IMR-90 (cell line): ENCODE measurements around the gene TFAM. TPM values are rescaled to one million over a fixed set of nuclear protein-coding genes. Genes with fewer than 3 reads are reported as not detected.

Experiments
- ATAC-seq: fragments of 200-7000 bp; cut with Tn5 transposase; 2 replicates; pipeline ENCODE4 v1.9.1; 2020; ENCODE audit warnings: low read depth, mild to moderate bottlenecking, moderate library complexity
- BruUV-seq: library from RNA; stranded (reverse); fragments of 400-500 nt; replicated peaks from 2 replicates; lab custom pipeline; 2021; lab: Mats Ljungman, UMichigan
- CTCF ChIA-PET: fragments of 300-600 bp; formaldehyde crosslinking; extraction: SDS; loops from one replicate; lab custom pipeline; 2021; ENCODE audit warnings: antibody characterized with exemption; lab: Yijun Ruan, JAX
- POLR2A ChIA-PET: fragments of 300-600 bp; sonication (Branson Sonifier 250); formaldehyde crosslinking; loops from one replicate; lab custom pipeline; 2022; ENCODE audit warnings: antibody characterized with exemption; ENCODE audit not compliant: unreplicated experiment; lab: Charles Lee
- DNase-seq: peaks from one replicate; pipeline ENCODE4 v3.0.0; 2013
- H2AFZ ChIP-seq: replicated peaks from 2 replicates; pipeline ENCODE3; 2013; ENCODE audit warnings: low read length, mild to moderate bottlenecking; ENCODE audit not compliant: poor library complexity
- H2AK5ac ChIP-seq: 2 replicates; pipeline ENCODE4 v1.6.1; 2013; ENCODE audit warnings: low read depth, low read length, inconsistent platforms
- H2AK9ac ChIP-seq: replicated peaks from 2 replicates; pipeline ENCODE3; 2013; ENCODE audit warnings: mild to moderate bottlenecking, low read depth, low read length, moderate library complexity; ENCODE audit not compliant: poor library complexity
- H2BK120ac ChIP-seq: 2 replicates; pipeline ENCODE4 v1.6.1; 2013; ENCODE audit warnings: low read depth, low read length, inconsistent platforms
- H2BK15ac ChIP-seq: 3 replicates; pipeline ENCODE4 v1.6.1; 2013; ENCODE audit warnings: low read depth, low read length, inconsistent platforms
- H2BK20ac ChIP-seq: 2 replicates; pipeline ENCODE4 v1.6.1; 2013; ENCODE audit warnings: low read depth, mild to moderate bottlenecking, inconsistent platforms, low read length, moderate library complexity
- H2BK5ac ChIP-seq: 2 replicates; pipeline ENCODE4 v1.6.1; 2013; ENCODE audit warnings: mild to moderate bottlenecking, low read depth, low read length, inconsistent platforms; ENCODE audit not compliant: poor library complexity, severe bottlenecking
- H3K14ac ChIP-seq: replicated peaks from 2 replicates; pipeline ENCODE4 v1.6.1; 2013; ENCODE audit warnings: low read depth, low read length, inconsistent platforms
- H3K18ac ChIP-seq: 2 replicates; pipeline ENCODE4 v1.6.1; 2013; ENCODE audit warnings: low read depth, low read length, control low read depth
- H3K23ac ChIP-seq: 2 replicates; pipeline ENCODE4 v1.6.1; 2013; ENCODE audit warnings: low read depth, low read length, inconsistent platforms
- H3K27ac ChIP-seq: 2 replicates; pipeline ENCODE4 v1.5.1; 2013; ENCODE audit warnings: mild to moderate bottlenecking, control low read depth, low read length; ENCODE audit not compliant: insufficient read depth
- H3K27me3 ChIP-seq: 2 replicates; pipeline ENCODE4 v1.6.1; 2013; ENCODE audit warnings: low read length; ENCODE audit not compliant: control insufficient read depth, insufficient read depth
- H3K36me3 ChIP-seq: 2 replicates; pipeline ENCODE4 v1.6.1; 2013; ENCODE audit warnings: low read length, mixed read lengths; ENCODE audit not compliant: control insufficient read depth, insufficient read depth
- H3K4ac ChIP-seq: 2 replicates; pipeline ENCODE4 v1.6.1; 2013; ENCODE audit warnings: low read depth, low read length, inconsistent platforms
- H3K4me1 ChIP-seq: 2 replicates; pipeline ENCODE4 v1.6.1; 2013; ENCODE audit warnings: low read length, mixed read lengths; ENCODE audit not compliant: control insufficient read depth, insufficient read depth
- H3K4me2 ChIP-seq: 2 replicates; pipeline ENCODE4 v1.6.1; 2013; ENCODE audit warnings: low read depth, mild to moderate bottlenecking, control low read depth, low read length, moderate library complexity
- H3K4me3 ChIP-seq: 2 replicates; pipeline ENCODE4 v1.5.1; 2013; ENCODE audit warnings: low read depth, mild to moderate bottlenecking, control low read depth, low read length, moderate library complexity; ENCODE audit not compliant: insufficient read depth
- H3K56ac ChIP-seq: 2 replicates; pipeline ENCODE4 v1.6.1; 2013; ENCODE audit warnings: low read length, inconsistent platforms; ENCODE audit not compliant: insufficient read depth; ENCODE audit errors: extremely low read depth
- H3K79me1 ChIP-seq, 2 experiments: 2 replicates each; pipeline ENCODE4 v1.6.1; 2013; ENCODE audit warnings: low read length in 2 of 2, inconsistent platforms in 1 of 2, low read depth in 1 of 2
- H3K9ac ChIP-seq: 2 replicates; pipeline ENCODE4 v1.6.1; 2013; ENCODE audit warnings: low read depth, low read length, control low read depth
- H3K9me1 ChIP-seq: 2 replicates; pipeline ENCODE4 v1.6.1; 2013; ENCODE audit warnings: low read length, inconsistent platforms; ENCODE audit not compliant: insufficient read depth
- H3K9me3 ChIP-seq: 2 replicates; pipeline ENCODE4 v1.6.1; 2013; ENCODE audit warnings: low read length; ENCODE audit not compliant: control insufficient read depth, insufficient read depth
- H4K20me1 ChIP-seq: 2 replicates; pipeline ENCODE4 v1.6.1; 2013; ENCODE audit warnings: low read length, inconsistent platforms; ENCODE audit not compliant: insufficient read depth
- H4K5ac ChIP-seq: 2 replicates; pipeline ENCODE4 v1.6.1; 2013; ENCODE audit warnings: mild to moderate bottlenecking, low read depth, low read length, control low read depth
- H4K8ac ChIP-seq, 2 experiments: 2 replicates each; pipeline ENCODE4 v1.6.1; 2013; ENCODE audit warnings: low read depth in 2 of 2, low read length in 2 of 2, control low read depth in 1 of 2, inconsistent platforms in 1 of 2
- H4K91ac ChIP-seq: 2 replicates; pipeline ENCODE4 v1.6.1; 2013; ENCODE audit warnings: low read depth, low read length, inconsistent platforms; ENCODE audit not compliant: insufficient read depth
- CHD1 ChIP-seq: IDR thresholded peaks from 2 replicates; pipeline ENCODE4 v1.6.1; 2012; ENCODE audit warnings: low read depth, low read length, improper control_type of control experiment
- FOS ChIP-seq: fragments of 150-350 bp; IDR thresholded peaks from 2 replicates; pipeline ENCODE4 v1.6.1; 2016; ENCODE audit warnings: low read depth, low read length
- MAFK ChIP-seq: IDR thresholded peaks from 2 replicates; pipeline ENCODE4 v1.6.1; 2012; ENCODE audit warnings: low read depth, low read length, improper control_type of control experiment
- MXI1 ChIP-seq: IDR thresholded peaks from 2 replicates; pipeline ENCODE4 v1.6.1; 2012; ENCODE audit warnings: low read depth, mild to moderate bottlenecking, low read length, moderate library complexity, borderline replicate concordance
- NFE2L2 ChIP-seq: fragments of 150-350 bp; IDR thresholded peaks from 2 replicates; pipeline ENCODE4 v1.6.1; 2016; ENCODE audit warnings: low read depth, mild to moderate bottlenecking, low read length
- WGBS, 2 experiments: methylation state at CpG; one replicate each; pipeline versions ENCODE4 v1.1.5 to v1.1.7; 2013; ENCODE audit warnings: missing lambda C conversion rate in 2 of 2; ENCODE audit not compliant: insufficient read length in 1 of 2; ENCODE audit errors: extremely low coverage in 2 of 2; 5-methylcytosine and 5-hydroxymethylcytosine counted together
- dilution Hi-C: fragments of 300-500 bp; cut with HindIII; formaldehyde crosslinking; loops from one replicate; pipeline ENCODE4 v1.14.3; 2018; ENCODE audit warnings: low sequenced_read_pairs; ENCODE audit not compliant: unreplicated experiment
- in situ Hi-C: fragments of 300-500 bp; cut with MboI; formaldehyde crosslinking; loops from 3 replicates; pipeline ENCODE4 v1.14.3; 2019; ENCODE audit warnings: low sequenced_read_pairs, inconsistent platforms, mixed read lengths
- intact Hi-C: fragments of 100-400 bp; cut with micrococcal nuclease; formaldehyde crosslinking; loops from 2 replicates; pipeline ENCODE4 v1.10.0; 2022
- polyA plus RNA-seq, 3 experiments: library from polyadenylated mRNA; depleted of rRNA; stranded (reverse); fragments of >200 nt; gene quantifications; 2 replicates each; pipeline ENCODE4 v1.2.3, GENCODE V29; 2012; ENCODE audit warnings: low replicate concordance in 1 of 3
- total RNA-seq: library from RNA; depleted of rRNA; stranded (reverse); fragments of >200 nt; gene quantifications from 2 replicates; pipeline ENCODE4 v1.2.3, GENCODE V29; 2012
- TF ChIP-seq, protein P1 (sequence below): conservative IDR thresholded peaks from 2 replicates; pipeline ENCODE4 v1.5.1; 2012; ENCODE audit warnings: mild to moderate bottlenecking, low read depth, low read length, improper control_type of control experiment
- TF ChIP-seq, protein P2 (sequence below): fragments of 150-350 bp; IDR thresholded peaks from 2 replicates; pipeline ENCODE4 v1.6.1; 2016; ENCODE audit warnings: low read depth, mild to moderate bottlenecking, low read length, moderate library complexity, borderline replicate concordance

The TFAM gene
- total and polyA plus RNA-seq, 2 of the 4 experiments (the other 2 are of a cell fraction): 7.6 to 16.7 TPM

DNA sequence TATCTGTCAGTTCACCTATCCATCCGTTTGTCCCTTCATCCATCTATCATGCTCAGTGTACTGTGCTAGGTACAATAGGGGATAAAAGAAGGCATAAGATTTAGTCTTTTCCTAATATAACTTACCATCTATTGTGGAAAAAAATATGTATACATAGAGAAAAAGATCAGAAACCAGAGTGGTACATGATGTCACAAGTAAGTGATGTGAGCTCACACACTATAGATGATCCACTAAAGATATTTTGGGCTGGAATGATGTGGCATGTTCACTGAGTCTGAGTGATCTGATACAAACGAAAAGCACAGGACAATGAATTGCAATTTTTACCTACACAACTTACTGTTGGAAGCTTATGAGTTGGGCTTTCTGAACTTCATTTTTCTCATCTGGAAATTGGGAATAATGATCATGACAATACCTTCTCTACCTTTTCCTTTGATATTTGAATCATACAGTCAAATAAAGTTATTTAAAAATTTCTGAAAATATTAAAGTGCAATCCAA lies 2.7 kb upstream of the TFAM start:
- Histone ChIP-seq H3K36me3 (peaks cover 3% of the 10 kb centered on the region), H4K5ac (no peak overlapping the region), H3K18ac (no peak overlapping the region), H3K56ac (no peak overlapping the region), H3K14ac (no peak overlapping the region), H2BK120ac (no peak overlapping the region), H3K4me1 (no peaks in the 10 kb centered on the region; the same call in 1 of the 2 replicates), H3K4me2 (no peak overlapping the region), H2BK15ac (no peak overlapping the region), H2AK5ac (no peak overlapping the region), H3K9me1 (no peaks in the 10 kb centered on the region), H3K4me3 (no peak overlapping the region), H3K27ac (no peak overlapping the region), H2AFZ (no peak overlapping the region), H4K91ac (no peak overlapping the region), H2BK5ac (no peak overlapping the region), H3K9ac (no peak overlapping the region), H2AK9ac (no peak overlapping the region), H3K4ac (no peak overlapping the region), H3K23ac (no peak overlapping the region), H3K9me3 (no peaks in the 10 kb centered on the region), H3K27me3 (no peaks in the 10 kb centered on the region), H4K20me1 (no peaks in the 10 kb centered on the region), H4K8ac (no peak overlapping the region), H3K79me1 (peaks cover 10 to 19% of the 10 kb centered on the region in 2 experiments; a peak in 3 of 4 replicates), H2BK20ac (no peak overlapping the region)
- ATAC-seq: no peak
- dilution Hi-C loops (no loop called here), intact Hi-C loops (no loop called here), in situ Hi-C loops (no loop called here)
- ChIA-PET POLR2A (no interaction called here), CTCF (no interaction called here)
- no peak for DNase-seq
- WGBS, 2 experiments: no CpG with 5 or more reads among the region's 2 CpGs
- TF ChIP-seq NFE2L2 (no peak), MAFK (no peak), FOS (no peak), MXI1 (no peak), CHD1 (no peak)
- TF ChIP-seq, protein P1, sequence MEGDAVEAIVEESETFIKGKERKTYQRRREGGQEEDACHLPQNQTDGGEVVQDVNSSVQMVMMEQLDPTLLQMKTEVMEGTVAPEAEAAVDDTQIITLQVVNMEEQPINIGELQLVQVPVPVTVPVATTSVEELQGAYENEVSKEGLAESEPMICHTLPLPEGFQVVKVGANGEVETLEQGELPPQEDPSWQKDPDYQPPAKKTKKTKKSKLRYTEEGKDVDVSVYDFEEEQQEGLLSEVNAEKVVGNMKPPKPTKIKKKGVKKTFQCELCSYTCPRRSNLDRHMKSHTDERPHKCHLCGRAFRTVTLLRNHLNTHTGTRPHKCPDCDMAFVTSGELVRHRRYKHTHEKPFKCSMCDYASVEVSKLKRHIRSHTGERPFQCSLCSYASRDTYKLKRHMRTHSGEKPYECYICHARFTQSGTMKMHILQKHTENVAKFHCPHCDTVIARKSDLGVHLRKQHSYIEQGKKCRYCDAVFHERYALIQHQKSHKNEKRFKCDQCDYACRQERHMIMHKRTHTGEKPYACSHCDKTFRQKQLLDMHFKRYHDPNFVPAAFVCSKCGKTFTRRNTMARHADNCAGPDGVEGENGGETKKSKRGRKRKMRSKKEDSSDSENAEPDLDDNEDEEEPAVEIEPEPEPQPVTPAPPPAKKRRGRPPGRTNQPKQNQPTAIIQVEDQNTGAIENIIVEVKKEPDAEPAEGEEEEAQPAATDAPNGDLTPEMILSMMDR: no peak
- TF ChIP-seq, protein P2, sequence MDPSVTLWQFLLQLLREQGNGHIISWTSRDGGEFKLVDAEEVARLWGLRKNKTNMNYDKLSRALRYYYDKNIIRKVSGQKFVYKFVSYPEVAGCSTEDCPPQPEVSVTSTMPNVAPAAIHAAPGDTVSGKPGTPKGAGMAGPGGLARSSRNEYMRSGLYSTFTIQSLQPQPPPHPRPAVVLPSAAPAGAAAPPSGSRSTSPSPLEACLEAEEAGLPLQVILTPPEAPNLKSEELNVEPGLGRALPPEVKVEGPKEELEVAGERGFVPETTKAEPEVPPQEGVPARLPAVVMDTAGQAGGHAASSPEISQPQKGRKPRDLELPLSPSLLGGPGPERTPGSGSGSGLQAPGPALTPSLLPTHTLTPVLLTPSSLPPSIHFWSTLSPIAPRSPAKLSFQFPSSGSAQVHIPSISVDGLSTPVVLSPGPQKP: no peak
- no TSS peak for BruUV-seq
